NB4 (cell line): Measurements from ENCODE around the gene RPL10A.

ENCODE experiments used
- CTCF ChIP-seq: IDR thresholded peaks from one replicate; pipeline ENCODE4 v1.5.1; 2012; ENCODE audit warnings: low read depth, low read length
- MAX ChIP-seq: IDR thresholded peaks from 2 replicates; pipeline ENCODE4 v1.6.1; 2011; ENCODE audit warnings: low read depth, low read length
- MYC ChIP-seq: IDR thresholded peaks from 2 replicates; pipeline ENCODE4 v1.6.1; 2011; ENCODE audit warnings: low read depth, low read length
- POLR2A ChIP-seq: IDR thresholded peaks from 2 replicates; pipeline ENCODE4 v1.6.1; 2011; ENCODE audit warnings: mild to moderate bottlenecking; ENCODE audit not compliant: insufficient read length; ENCODE audit errors: extremely low read depth

GRCh38 chr6:35500782-35501181 is 32.6 kb downstream of the RPL10A start:
- no peak for TF ChIP-seq CTCF
- no peak for TF ChIP-seq MAX
- no peak for TF ChIP-seq POLR2A
- no peak for TF ChIP-seq MYC
